Adipose tissue (tissue), 3 donors: Measurements from ENCODE around the gene SEC24C. TPM values are rescaled to one million over a fixed set of nuclear protein-coding genes. Genes with fewer than 3 reads are reported as not detected.

Experiments used
- H3K27ac ChIP-seq: one replicate; pipeline ENCODE4 v1.5.1; 2013; ENCODE audit warnings: low read depth, low read length
- WGBS, 3 donors: extraction: QIAGEN DNeasy Blood & Tissue Kit; methylation state at CpG; one replicate each; pipeline ENCODE4 v1.1.7; 2013; 5-methylcytosine and 5-hydroxymethylcytosine counted together
- polyA plus RNA-seq, 3 donors: library from polyadenylated mRNA; stranded (reverse); fragments of 200-250 nt; gene quantifications; one replicate each; pipeline ENCODE4 v1.2.3, GENCODE V29; 2013
- donor health status: healthy with polysubstance abuse.
- donor health status: Bipolar disorder and iron deficiency.
- donor health status: healthy.

SEC24C gene
- polyA plus RNA-seq, 3 donors, result 22.1 to 34.1 (median 32.9) TPM

DNA sequence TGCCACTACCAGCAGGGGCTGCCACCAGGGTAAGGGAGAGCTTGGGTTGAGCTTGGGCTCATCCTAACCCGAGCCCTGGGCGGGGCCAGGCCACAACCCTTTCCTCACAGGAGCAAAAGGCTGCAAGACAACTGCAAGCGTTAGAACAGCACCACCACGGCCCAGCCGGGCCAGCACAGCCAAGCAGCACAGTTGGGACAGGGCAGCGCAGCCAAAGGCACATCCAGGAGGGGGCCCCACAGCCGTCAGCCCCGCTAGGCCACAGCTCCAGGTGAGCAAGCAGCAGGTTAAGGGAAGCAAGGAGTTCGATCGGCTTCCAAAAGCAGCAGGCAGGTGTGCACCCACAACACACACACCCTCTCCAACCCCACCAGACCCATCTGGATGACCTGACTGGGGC, 74.2 kb downstream of the SEC24C start:
- 64 to 90% (median 75%) methylated on average over 10 of the region's 10 CpGs for WGBS, 3 donors

DNA sequence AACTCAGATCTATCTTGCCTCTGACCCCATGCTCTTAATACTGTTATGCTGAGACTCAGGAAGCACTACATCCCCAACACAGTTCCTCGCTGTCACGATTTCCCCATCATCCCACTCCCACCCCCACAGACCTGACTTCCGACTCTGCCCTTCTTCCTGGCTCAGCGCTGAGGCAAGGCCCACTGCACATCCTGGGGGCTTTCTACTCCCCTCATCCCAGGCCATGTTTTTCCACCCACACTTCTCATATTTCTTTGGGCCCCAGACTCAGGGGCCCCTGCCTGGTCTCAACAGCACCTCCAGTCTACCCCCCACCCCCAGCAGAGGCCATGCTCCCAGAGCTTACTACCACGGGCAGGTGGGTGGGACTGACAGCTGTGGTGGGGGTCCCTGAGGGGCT, 74.9 kb downstream of the SEC24C start:
- 37 to 61% (median 51%) methylated on average over 5 of the region's 5 CpGs for WGBS, 3 donors

More for the DNA sequence above, 74.2 kb downstream of the SEC24C start:
- H3K27ac ChIP-seq, result no peak overlapping the region

DNA sequence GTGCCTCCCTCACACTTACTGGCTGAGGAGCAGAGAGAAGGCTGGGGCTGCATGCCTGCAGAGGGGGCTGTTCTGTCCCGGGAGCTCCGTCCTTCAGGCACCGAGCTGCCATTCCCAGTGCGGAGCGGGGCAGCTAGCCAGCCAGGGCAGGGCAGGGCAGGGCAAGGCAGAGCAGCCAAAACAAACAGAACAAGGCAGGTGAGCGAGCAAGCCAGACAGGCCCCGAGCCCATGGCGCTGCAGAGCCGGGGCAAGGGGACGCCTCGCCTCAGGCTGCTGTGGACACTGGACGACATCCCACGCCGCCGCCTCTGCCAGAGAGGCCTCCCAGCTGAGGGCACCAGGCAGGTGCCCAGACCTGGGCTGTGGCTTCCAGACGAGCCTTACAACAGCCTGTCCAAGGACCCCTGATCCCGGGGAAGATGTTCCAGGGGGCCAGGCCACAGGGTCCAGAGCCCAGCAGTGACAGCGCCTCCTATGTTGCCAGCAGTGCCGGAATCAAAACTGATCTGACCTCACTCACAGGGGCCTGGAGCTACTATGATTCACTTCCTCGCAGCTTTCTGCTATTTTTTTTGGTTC, 75.4 kb downstream of the SEC24C start:
- no peak overlapping the region for H3K27ac ChIP-seq
- 34 to 83% (median 82%) methylated on average over 20 of the region's 20 CpGs for WGBS, 3 donors

More for the DNA sequence above, 74.9 kb downstream of the SEC24C start:
- no peak overlapping the region for H3K27ac ChIP-seq

Other genes starting within 250 kb of the SEC24C start
- 10 to 100 TPM; 14.6 to 44.3 (median 25.8) TPM for gene PPP3CB, start 248.3 kb upstream of the SEC24C start, polyA plus RNA-seq
- 10 to 100 TPM in 1 of 3 donors, 1 to 10 TPM in 2; 5.7 to 20.2 (median 7.6) TPM for gene USP54, start 153.0 kb upstream of the SEC24C start, polyA plus RNA-seq
- gene MYOZ1, start 102.9 kb upstream of the SEC24C start, polyA plus RNA-seq, result under 1 TPM; 0.34 to 0.49 (median 0.45) TPM
- under 1 TPM; 0.01 to 0.11 (median 0.07) TPM for gene SYNPO2L, start 88.3 kb upstream of the SEC24C start, polyA plus RNA-seq
- 1 to 10 TPM; 2.2 to 4.3 (median 3.3) TPM for gene AGAP5, start 46.3 kb upstream of the SEC24C start, polyA plus RNA-seq
- gene CHCHD1, start 37.7 kb downstream of the SEC24C start, polyA plus RNA-seq, result 10 to 100 TPM; 24.0 to 53.3 (median 47.1) TPM
- gene ZSWIM8, start 41.2 kb downstream of the SEC24C start, polyA plus RNA-seq, result 10 to 100 TPM; 47.1 to 86.5 (median 65.1) TPM
- gene NDST2, start 67.2 kb downstream of the SEC24C start, polyA plus RNA-seq, result 10 to 100 TPM in 1 of 3 donors, 1 to 10 TPM in 2; 7.8 to 22.6 (median 8.3) TPM
- 10 to 100 TPM in 2 of 3 donors, 1 to 10 TPM in 1; 6.2 to 13.5 (median 12.8) TPM for gene CAMK2G, start 130.2 kb downstream of the SEC24C start, polyA plus RNA-seq
- gene PLAU, start 166.8 kb downstream of the SEC24C start, polyA plus RNA-seq, result 100 to 1,000 TPM in 1 of 3 donors, 10 to 100 TPM in 1, 1 to 10 TPM in 1; 3.6 to 175 (median 29.8) TPM